HG02885 (cell line): ENCODE results near the gene EIF4B.

ENCODE experiments used
- ATAC-seq: cut with Tn5 transposase; IDR thresholded peaks from one replicate; pipeline ENCODE4 v1.9.1; 2021; ENCODE audit warnings: mild to moderate bottlenecking; ENCODE audit not compliant: unreplicated experiment, poor library complexity

EIF4B gene

DNA sequence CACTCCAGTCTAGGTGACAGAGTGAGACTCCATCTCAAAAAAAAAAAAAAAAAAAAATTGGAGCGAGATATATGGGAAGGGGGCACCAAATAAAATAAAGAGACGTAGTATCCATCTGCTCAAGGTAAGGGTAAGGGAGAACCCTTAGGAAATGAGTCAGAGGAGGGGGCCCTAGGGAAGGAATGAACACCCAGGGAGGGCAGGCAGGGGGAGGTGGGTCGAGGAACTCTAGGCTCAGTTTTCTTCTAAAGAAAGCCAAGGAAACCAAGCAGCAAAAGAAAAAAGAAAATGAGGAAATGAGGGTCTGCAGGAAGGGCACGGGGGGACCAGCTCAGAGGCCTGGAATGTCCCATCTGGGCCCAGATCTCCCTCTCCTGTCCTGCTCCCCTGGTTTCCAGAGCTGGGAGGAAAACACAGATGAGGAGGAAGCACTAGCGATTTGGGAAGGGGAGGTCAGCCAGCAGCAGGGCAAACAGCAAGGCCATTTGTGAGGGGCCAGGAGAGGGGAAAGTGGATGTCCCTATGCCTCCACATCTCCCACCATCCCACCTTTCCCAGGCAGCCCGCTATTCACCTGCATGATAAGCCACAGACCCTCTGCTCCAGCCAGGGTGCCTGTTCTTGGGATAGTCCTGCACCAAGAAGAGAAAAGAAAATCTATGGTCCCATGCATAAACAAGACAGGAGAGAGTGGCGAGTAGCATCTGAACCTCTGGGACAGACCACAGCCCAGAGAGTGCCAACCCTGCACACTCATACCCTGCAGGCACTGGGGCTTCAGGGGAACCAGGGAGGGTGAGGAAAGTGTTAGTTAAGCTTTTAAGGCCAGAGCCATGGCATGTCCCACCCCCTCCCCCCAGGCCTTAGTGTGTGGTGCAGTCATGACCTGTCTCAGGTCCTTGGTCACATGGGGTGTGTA, 61.1 kb downstream of the EIF4B start:
- no peak for ATAC-seq

DNA sequence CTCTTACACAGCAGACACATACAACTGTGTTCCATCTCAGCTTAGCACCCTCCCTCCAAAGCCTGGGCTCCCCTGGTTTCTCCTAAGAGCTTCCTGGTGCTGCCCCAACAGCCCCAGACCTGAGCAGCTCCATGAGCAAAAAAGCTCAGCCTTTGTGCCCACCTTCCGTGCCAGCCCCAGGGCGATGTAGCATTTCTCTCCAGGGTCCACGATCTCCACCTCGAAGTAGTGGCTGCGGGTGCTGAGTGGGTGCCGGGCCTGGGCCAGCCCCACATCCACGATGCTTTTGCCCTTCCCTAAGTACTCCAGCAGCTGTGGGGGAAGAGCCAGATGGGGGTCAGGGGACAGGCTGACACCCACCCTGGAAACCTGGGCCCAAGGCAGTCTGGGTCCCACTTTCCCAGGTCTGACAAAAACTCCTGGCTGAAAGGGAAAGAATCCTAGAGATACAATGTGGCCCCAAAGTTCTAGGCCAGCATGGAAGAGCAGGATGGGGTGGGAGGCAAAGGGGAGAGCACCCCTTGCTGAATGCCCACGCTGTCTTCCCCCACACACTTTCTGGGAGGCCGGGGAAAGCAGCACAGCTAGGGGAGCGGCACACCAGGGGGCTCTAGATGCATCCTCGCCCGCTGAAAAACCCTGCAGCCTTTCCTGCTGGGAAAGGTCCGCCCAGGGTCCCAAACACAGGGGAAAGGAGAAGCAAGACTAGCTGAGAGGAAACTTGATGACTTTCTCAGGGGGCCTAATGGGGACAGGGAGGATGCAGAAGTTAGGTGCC, 61.9 kb downstream of the EIF4B start:
- no peak for ATAC-seq

DNA sequence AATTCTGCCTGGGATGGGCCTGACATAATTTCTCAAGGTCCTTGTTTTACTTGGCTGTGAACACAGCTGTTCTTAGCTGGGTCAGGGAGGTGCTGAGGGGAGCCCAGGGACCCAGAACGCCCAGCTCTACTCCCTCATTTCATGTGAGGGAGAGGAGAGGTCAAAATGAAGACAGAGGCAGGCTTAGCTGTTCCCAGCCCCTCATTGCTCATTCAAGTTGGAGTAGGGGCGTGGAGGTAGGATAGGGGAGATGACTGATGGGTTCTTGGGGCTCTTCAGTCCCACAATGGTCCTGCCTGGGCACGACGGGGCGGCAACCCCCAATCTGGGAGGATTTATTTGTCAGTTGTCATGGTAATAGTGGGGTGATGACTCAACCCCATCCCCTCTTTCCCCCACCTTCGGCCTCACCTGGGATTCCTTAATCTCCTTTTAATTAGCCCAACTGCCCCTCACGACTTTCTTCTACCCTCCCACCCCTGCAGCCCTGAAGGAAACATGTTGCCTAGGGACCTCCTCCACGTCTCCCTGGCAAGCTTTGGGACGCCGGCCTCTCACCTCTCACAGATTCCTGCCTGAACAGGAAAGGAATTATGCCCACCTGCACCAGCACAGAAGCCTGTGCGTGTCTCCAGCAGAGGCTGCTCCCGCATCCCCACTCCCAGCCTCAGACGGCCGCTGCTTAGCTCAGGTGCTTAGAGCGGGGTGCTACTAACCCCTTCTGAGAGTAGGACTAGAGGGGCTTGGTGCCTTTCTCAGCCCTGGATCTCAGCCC, 62.7 kb downstream of the EIF4B start:
- ATAC-seq: no peak

DNA sequence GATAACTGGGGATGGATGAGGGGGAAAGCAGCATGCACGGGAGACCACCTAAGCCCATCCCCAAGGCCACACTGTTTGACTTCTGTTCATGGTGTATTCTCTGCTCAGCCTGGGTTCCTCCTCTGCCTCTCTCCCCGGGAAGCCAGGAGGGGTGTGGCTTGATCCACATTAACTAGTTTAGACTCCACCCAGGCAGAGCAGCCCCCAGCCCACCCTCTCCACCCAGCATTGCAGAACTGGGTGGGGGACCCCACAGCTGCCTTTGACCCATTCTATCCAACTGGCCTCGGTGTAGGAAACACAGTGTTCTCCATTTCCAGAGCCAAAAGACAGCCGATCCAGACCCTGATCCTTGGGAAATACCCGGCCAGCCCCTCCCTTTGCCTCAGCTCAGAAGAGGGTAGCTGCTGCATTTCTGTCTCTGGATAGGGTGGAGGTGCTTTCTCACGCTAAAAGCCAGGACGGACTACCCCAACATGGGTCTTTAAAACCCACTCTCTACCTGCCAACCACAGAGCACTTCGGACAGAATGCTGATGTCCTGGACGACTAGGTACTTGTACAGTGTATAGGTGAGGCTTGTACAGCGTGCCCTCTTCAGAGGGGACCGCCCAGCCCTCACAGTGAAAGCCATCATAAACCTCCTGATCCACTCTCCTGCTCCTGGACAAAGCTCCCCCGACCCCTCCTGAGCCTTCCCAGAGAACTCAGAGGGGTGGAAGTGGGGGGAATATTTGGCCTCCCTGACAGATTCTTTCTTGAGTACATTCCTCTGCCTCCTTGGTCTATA, 63.6 kb downstream of the EIF4B start:
- ATAC-seq: no peak

DNA sequence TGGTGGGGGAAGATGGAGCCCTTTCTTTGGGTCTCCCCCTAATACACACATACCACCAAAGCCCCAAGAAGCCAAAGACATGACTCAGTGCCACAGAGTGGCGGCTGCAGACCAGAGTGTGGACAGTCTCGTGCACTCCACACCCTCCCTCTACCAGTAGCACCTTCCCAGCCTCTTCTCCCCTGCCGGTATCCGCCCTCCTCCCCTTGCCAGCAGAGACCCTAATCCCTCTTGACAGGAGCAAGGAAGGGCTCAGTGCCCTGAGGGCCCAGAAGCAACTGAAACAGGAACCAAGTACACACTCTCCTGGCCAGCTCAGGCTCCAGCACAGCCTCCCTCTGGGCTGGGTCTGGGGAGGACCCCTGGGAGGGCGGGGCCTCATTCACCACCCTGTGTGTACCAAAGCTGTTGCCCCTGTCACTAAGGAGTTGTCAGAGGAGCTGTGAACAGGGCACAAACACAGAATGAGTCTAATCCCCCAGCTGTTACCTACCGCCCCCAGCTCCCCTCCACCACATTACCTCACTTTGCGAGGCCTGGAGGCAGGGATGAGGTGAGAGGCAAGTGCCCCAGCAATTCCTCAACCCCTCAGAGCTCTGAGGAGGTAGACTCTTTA, 64.7 kb downstream of the EIF4B start:
- no peak for ATAC-seq

DNA sequence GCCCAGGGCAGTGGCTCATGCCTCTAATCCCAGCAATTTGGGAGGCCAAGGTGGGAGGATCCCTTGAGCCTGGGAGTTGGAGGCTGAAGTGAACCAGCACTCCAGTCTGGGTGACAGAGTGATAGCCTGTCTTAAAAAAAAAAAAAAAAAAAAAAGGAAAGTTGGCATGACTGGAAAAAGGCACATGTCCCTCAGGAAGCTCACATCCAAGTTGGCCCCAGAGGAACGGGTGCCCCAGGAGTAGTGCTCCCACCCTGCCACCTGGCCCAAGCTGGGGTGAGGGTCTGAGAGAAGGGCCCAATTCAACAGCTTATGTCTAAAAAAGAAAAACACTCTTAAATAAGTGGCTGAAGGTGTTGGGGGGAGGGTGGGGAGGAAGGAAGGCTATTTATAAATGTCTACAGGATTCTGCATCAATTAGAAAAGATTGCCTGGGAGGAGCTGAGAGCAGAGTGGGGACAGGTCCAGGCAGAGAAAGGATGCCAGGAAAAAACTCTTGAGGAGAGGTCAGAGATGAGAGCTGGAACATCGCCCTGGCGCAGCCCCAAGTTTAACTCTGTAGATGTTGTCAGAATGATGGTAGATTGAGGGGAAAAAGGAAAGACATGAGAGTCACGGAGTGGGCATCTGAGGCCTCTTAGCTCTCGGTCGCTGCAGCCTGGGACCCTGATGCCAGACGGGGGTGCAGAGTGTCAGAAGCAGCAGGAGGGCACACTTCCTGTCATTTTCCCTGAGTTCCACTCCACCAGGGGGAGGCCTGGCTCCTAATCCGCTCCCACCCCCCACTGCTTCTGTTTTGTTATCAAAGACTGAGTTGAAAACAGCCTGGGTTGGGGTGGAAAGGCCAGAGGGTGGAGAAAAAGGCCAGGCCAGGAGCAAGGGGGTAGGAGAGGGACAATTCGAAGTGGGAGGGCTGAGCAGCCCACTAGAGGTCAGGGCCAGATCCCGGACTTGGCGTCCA, 65.6 kb downstream of the EIF4B start:
- ATAC-seq: no peak

DNA sequence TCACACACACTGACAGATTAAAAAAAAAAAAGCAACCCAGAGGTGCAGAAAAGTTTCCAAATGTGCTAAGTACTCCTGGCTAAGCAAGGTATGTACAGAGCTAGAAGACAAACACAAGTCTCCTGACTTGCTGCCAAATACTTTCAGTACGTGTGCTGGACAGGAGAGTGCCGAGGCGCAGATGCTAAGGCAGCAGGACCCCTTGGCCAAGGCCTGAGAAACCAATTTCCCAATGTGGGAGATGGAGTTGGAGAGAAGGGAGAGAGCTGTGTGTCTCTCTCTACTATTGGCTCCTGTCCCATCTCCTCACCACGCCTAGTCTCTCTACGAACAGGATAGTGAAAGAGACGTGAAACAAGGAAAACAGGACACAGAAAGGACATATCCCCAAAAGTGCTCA, 67.6 kb downstream of the EIF4B start:
- no peak for ATAC-seq

DNA sequence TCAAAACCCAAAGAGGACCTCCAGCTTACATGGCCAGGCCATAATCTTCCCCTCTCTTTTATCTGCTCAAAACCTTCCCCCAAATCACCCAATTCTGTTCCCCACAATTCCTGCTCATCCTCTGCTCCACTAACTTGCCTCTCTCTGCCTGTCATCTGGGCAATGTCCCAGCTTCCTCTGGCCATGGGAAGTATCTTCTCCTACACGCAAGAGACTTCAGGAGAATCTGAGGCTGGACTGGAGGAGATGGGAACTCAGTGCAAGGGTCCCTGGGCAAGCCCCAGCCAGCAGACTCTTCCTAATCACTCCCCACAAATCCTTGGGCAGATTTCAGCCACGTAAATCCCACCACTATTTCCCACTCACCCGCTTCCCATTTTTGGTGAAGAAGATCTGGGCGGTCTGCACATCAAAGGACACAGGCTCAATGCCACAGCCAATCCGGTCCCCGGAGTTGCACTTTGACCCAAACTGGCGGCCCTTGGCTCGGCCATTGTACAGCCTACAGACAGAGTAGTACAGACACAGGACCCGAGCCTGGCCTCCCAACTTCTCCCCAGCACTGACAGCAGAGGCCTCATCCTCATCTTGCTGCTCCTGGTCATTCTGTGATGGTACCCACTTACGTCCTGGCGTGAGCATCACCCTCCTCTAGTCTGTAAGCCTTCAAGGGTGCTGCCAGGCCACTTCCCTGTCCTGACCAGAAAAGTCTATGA, 68.2 kb downstream of the EIF4B start:
- ATAC-seq: no peak

DNA sequence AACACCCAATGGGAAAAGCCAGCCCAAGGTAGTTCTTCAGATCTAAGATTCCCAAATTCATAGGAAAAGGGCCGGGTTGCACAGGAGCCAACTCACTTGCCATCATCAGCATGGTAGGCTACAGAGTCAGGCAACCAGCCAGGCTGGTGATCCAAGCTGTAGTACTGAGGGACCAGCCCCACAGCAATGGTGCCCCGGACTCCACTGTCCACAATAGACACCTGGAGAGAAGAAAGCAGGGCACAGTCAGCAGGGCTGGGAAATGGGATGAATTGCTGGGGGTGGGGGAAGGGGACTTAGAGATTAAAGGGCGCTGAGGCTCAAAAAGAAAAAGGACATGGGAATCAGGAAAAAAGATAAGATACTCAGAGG, 68.7 kb downstream of the EIF4B start:
- ATAC-seq: no peak

DNA sequence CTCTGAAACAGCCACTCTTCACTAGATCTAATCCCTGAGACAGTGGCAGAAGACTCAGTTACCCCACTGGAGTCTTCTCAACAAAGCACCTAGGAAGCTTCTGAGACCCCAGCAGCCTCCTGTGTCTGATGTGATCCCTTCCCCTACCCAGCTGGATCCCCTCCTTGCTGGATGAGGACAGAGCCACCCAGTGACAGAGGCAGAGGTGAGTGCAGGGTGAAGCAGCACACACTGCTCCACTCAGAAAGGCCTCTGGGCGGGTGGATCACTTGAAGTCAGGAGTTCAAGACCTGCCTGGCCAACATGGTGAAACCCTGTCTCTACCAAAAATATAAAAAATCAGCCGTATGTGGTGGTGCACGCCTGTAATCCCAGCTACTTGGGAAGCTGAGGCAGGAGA, 70.2 kb downstream of the EIF4B start:
- no peak for ATAC-seq

DNA sequence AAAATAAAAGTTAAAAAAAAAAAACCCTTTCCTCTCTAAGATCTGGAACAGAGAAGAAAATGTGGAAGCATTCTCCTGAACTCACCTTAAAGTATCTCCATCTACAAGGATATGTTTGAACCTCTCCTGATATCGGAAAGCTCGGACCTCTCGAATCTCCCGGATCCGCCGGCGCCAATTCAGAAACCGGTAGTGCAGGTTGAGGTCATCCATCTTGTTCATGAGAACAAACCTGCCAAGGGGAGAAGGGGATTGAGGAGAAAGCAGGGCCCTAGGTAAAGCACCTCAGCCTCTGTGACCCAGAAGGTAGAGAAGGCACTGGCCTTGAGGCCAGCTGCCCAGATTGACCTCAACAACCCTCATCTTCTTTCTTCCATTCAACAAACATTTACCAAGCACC, 70.8 kb downstream of the EIF4B start:
- no peak for ATAC-seq

DNA sequence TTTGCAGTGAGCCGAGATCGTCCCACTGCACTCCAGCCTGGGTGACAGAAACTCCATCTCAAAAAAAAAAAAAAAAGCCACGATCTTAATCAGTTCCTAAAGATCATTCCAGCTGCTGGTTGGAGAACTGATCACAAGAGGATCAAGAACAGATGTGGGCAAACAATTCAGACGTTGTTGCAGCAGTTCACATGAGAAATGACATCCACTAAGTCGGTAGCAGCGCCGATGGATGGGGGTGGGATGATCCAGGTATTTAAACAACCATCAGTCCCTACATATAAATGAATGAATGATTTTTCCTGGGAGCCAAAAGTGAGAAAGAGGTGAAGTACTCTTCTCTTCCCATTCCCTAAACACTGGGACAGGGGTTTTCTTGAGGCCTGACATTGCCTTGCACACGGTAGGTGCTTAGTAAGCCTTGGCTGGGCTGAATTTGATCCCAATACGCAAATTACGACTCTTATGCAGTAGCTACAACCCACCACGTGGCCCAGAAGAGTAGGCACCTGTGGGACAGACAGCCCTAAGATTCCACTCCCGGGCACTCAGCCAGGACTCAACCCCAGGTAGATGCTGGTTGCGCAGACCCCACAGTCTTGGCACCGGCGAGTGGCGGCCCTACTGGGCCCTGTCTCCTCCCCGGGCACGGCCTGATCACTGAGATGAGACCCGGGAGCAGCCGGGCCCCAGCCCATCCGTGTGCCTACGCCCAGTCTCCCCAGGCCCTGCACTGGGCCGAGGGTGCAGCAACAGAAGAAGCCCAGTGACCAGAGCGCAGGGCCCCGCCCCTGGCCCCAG, 72.4 kb downstream of the EIF4B start:
- ATAC-seq: no peak

DNA sequence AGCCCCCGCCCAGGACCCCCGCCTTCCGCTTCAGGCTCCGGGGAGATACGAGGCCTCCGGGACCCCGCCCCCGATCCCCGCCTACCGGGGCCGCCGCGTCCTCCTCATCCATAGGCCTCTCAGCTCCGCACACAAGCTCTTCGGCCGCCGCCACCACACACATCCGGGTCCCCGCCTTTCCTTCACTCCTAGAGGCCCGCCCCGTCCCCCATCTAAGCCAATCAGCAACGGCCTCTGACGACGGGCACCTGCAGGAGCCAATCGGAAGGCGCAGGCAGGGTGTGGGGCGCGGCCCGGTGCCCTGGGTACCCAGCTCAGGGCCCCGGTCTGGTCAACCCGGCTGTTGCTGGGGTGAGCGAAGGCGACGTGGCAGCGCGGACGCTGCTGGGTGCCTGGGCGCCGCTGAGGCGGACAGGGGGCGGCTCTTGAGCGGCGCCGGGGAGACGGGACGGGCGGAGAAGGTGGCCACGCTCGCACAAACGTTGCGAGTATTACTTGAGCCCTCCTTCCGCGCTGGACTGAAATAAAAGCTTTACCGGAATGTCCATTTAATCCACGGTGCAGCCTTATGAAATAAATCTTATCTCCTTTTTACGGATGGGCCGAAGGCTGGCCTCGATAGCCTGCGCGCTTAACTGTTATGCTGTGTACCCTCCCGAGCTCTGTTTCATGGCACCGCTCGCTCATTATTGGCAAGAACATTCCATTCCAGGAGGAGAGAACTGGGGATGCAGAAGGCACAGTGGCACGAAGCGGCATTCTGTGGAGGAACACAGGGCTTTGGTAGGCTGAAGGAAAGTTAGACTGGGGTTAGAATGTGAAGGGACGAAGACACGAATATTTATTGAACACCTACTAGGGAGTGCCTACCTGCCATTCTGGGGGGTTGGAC, 73.2 kb downstream of the EIF4B start, which contains the start of gene SPRYD3:
SPRYD3 (minus strand) TSS at position 165 of the 892 bp plus-strand sequence; CDS start at position 108, 57 bp downstream.
- peak; percentile 99 for ATAC-seq

DNA sequence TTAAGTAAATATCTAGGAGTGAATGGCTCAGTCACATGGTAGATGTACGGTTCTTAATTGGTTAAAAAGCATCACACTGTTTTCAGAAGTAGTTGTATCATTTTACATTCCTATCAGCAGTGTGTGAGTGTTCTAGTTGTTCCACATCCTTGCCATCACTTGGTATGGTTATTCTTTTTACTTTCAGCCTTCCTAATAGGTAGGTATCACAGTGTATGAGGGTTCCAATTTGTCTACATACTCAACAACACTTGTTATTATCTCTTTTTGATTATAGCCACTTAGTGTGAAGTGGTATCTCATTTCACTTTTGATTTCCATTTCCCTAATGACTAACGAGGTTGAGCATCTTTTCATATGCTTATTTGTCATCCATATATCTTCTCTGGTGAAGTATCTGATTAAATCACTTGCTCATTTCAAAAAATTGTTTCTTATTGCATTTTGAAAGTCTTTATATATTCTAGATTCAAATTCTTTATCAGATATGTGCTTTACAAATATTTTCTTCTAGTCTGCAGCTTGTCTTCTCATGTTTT, 76.5 kb downstream of the EIF4B start:
- no peak for ATAC-seq

DNA sequence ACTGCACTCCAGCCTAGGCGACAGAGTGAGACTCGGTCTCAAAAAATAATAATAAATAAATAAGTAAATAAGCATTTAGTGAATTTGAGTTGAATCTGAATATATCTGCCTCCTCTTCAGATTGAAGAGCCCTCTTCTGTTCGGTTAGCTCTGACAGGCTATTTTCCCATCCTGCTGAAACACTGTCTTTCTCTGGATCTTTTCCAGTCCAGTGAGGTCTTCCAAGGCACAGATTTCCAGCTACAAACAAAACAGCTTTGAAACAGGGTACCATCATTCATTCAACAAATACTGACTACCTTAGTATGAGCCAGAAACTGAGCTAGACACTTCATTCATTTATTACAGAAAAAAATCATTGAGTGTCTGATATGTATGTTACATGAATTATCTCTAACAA, 80.1 kb downstream of the EIF4B start:
- ATAC-seq: no peak

DNA sequence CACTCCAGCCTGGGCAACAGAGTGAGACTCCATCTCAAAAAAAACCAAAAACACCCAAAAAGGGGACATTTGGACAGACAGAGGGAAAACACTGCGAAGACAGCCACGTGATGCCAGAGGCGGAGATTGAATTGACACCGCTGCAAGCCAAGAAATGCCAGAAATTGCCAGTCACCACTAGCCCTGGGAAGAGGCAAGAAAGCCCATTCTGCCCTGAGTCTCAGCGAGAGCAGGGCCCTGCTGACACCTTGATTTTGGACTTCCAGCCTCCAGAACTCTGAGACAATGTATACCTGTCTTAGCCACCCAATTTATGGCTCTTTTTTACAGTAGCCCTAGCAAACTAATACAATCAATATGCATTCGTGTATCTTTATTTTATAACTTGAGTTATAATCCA, 83.8 kb downstream of the EIF4B start:
- no peak for ATAC-seq
